Endothelial cell (in vitro differentiated cells): ENCODE results near the gene SLC27A6. TPM values are rescaled to one million over a fixed set of nuclear protein-coding genes. Genes with fewer than 3 reads are reported as not detected.

Experiments used
- DNase-seq: peaks from one replicate; pipeline ENCODE4 v3.0.0; 2021; ENCODE audit warnings: low spot score
- H3K27ac Mint-ChIP-seq: one replicate; pipeline ENCODE4 v1.8.0; 2021; ENCODE audit warnings: mixed read lengths, inconsistent platforms; ENCODE audit not compliant: unreplicated experiment
- H3K27me3 Mint-ChIP-seq: one replicate; pipeline ENCODE4 v1.8.0; 2021; ENCODE audit warnings: mild to moderate bottlenecking, moderate library complexity, mixed read lengths, inconsistent platforms; ENCODE audit not compliant: unreplicated experiment
- H3K36me3 Mint-ChIP-seq: one replicate; pipeline ENCODE4 v1.8.0; 2021; ENCODE audit warnings: mild to moderate bottlenecking, low read depth, mixed read lengths, inconsistent platforms; ENCODE audit not compliant: unreplicated experiment
- H3K4me1 Mint-ChIP-seq: one replicate; pipeline ENCODE4 v1.8.0; 2021; ENCODE audit warnings: mild to moderate bottlenecking, mixed read lengths, inconsistent platforms; ENCODE audit not compliant: unreplicated experiment
- H3K4me3 Mint-ChIP-seq: one replicate; pipeline ENCODE4 v1.8.0; 2021; ENCODE audit warnings: mild to moderate bottlenecking, mixed read lengths, inconsistent platforms; ENCODE audit not compliant: unreplicated experiment
- H3K9me3 Mint-ChIP-seq: one replicate; pipeline ENCODE4 v1.8.0; 2021; ENCODE audit warnings: mixed read lengths, inconsistent platforms; ENCODE audit not compliant: unreplicated experiment
- CTCF ChIP-seq: fragments of 200-600 bp; sonication (generic); IDR thresholded peaks from one replicate; pipeline ENCODE4 v1.5.0; 2021; ENCODE audit warnings: antibody characterized with exemption; ENCODE audit not compliant: unreplicated experiment
- total RNA-seq: library from RNA; stranded (reverse); fragmentation: NEBNext Ultra II Directional; extraction: Animal tissue kit (Norgen Biotek cat#: 25700); gene quantifications from one replicate; pipeline ENCODE4 v1.2.1, GENCODE V29; 2021; ENCODE audit not compliant: unreplicated experiment

SLC27A6 gene
- total RNA-seq, 1 donor from 2014 or later, result 0.28 TPM

- Mint-ChIP-seq H3K36me3 (no peaks in the 10 kb centered on the region), H3K4me1 (no peaks in the 10 kb centered on the region), H3K4me3 (no peak overlapping the region), H3K9me3 (no peaks in the 10 kb centered on the region), H3K27ac (no peak overlapping the region), H3K27me3 (no peaks in the 10 kb centered on the region)
- DNase-seq, result no peak
- TF ChIP-seq CTCF, result no peak
Measured at GRCh38 chr5:129046151-129046550, 80.9 kb downstream of the SLC27A6 start.

- no peak overlapping the region for H3K4me3 Mint-ChIP-seq
- no peaks in the 10 kb centered on the region for H3K27me3 Mint-ChIP-seq
- H3K4me1 Mint-ChIP-seq, result no peaks in the 10 kb centered on the region
- H3K36me3 Mint-ChIP-seq, result no peaks in the 10 kb centered on the region
- no peaks in the 10 kb centered on the region for H3K9me3 Mint-ChIP-seq
- DNase-seq, result no peak
- H3K27ac Mint-ChIP-seq, result no peak overlapping the region
- TF ChIP-seq CTCF, result no peak
Measured at GRCh38 chr5:129048509-129048908, 83.2 kb downstream of the SLC27A6 start.

GRCh38 chr5:129049126-129049799, 84.0 kb downstream of the SLC27A6 start:
- no peaks in the 10 kb centered on the region for H3K36me3 Mint-ChIP-seq
- no peaks in the 10 kb centered on the region for H3K9me3 Mint-ChIP-seq
- H3K4me1 Mint-ChIP-seq, result no peaks in the 10 kb centered on the region
- no peak for DNase-seq
- TF ChIP-seq CTCF, result no peak
- H3K27ac Mint-ChIP-seq, result no peak overlapping the region
- H3K4me3 Mint-ChIP-seq, result no peak overlapping the region
- H3K27me3 Mint-ChIP-seq, result no peaks in the 10 kb centered on the region

GRCh38 chr5:129051283-129051682, 86.0 kb downstream of the SLC27A6 start:
- Mint-ChIP-seq H3K4me1 (no peaks in the 10 kb centered on the region), H3K4me3 (no peak overlapping the region), H3K9me3 (no peaks in the 10 kb centered on the region), H3K36me3 (no peaks in the 10 kb centered on the region), H3K27me3 (no peaks in the 10 kb centered on the region), H3K27ac (no peak overlapping the region)
- no peak for TF ChIP-seq CTCF
- DNase-seq, result no peak

GRCh38 chr5:129053438-129053837, 88.2 kb downstream of the SLC27A6 start:
- no peaks in the 10 kb centered on the region for H3K4me1 Mint-ChIP-seq
- H3K9me3 Mint-ChIP-seq, result no peaks in the 10 kb centered on the region
- H3K36me3 Mint-ChIP-seq, result no peaks in the 10 kb centered on the region
- DNase-seq, result no peak
- H3K27ac Mint-ChIP-seq, result no peak overlapping the region
- H3K4me3 Mint-ChIP-seq, result no peak overlapping the region
- H3K27me3 Mint-ChIP-seq, result no peaks in the 10 kb centered on the region
- TF ChIP-seq CTCF, result no peak
